Ramos (cell line): Measurements from ENCODE around the gene CHCHD1.
"Not testable (repeated sequence)": the region's sequence is repeated elsewhere in the genome, so short reads cannot be mapped to it uniquely, and the experiment has no call there.

Source experiments
- in situ Hi-C: fragments of 300-500 bp; cut with MboI; formaldehyde crosslinking; loops from one replicate; pipeline ENCODE4 v1.14.3; 2022; ENCODE audit warnings: low sequenced_read_pairs; ENCODE audit not compliant: unreplicated experiment

The CHCHD1 gene

GRCh38 chr10:73790886-73791625 lies 9.2 kb downstream of the CHCHD1 start:
- in situ Hi-C loops: no loop called here

GRCh38 chr10:73791871-73792400 lies 10.1 kb downstream of the CHCHD1 start:
- in situ Hi-C loops: no loop called here

- in situ Hi-C loops: no loop called here
These were observed 11.6 kb downstream of the CHCHD1 start for GRCh38 chr10:73793456-73793855.

DNA sequence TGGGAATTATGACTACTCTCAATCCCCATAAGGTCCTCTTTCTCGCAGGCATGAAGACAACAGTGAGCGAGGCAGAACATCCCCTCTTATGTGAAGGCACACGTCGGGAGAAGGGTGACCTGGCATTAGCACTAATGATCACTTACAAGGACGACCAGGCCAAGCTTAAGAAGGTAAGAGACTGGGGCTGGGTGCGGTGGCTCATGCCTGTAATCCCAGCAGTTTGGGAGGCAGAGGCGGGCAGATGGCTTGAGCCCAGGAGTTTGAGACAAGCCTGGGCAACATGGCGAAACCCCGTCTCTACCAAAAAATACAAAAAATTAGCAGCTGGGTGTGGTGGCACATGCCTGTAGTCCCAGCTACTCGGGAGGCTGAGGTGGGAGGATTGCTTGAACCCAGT lies 13.6 kb downstream of the CHCHD1 start:
- in situ Hi-C loops: not testable (repeated sequence)

DNA sequence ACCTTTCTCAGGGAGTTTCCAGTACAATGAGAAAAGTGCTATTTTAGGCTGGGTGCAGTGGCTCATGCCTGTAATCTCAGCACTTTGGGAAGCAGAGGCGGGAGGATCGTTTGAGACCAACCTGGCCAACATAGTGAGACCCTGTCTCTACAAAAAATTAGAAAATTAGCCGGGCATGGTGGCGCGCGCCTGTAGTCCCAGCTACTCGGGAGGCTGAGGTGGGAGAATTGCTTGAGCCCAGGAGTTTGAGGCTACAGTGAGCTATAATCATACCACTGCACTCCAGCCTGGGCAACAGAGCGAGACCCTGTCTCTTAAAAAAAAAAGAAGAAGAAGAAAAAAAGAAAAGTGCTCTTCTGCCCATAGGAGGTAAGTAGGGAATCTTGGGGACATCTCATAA lies 14.2 kb downstream of the CHCHD1 start:
- in situ Hi-C loops: not testable (repeated sequence)

DNA sequence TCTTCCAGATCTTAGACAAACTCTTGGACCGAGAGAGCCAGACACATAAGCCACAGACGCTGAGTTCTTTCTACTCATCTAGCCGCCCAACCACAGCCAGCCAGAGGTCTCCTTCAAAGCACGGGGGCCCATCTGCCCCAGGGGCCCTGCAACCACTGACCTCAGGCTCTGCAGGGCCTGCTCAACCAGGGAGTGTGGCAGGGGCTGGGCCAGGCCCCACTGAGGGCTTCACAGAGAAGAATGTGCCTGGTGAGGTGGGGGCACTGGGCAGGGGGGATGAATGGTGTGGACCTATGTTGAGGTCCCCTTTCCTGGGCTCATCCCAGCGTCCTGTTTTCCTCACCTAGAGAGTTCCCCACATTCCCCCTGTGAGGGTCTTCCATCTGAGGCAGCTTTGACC lies 14.9 kb downstream of the CHCHD1 start:
- in situ Hi-C loops: no loop called here

DNA sequence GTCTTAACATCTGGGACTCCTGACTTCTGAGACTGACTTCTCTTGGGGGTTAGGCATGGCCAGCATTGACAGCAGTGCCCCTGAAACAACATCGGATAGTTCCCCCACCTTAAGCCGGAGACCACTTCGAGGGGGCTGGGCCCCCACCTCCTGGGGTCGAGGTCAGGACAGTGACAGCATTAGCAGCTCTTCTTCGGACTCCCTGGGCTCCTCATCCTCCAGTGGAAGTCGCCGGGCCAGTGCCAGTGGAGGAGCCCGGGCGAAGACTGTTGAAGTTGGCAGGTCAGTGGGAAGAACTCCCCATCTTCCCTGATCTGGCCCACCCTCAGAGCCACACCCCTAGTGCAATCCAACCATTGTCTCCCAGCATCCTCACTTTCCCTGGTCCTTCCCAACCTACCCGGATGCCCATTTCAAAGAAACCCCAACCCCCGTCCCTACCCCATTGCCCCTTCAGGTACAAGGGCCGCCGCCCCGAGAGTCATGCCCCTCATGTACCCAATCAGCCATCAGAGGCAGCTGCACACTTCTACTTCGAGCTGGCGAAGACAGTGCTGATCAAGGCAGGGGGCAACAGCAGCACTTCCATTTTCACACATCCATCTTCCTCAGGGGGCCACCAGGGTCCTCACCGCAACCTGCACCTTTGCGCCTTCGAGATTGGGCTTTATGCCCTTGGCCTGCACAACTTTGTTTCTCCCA lies 15.6 kb downstream of the CHCHD1 start:
- in situ Hi-C loops: no loop called here

DNA sequence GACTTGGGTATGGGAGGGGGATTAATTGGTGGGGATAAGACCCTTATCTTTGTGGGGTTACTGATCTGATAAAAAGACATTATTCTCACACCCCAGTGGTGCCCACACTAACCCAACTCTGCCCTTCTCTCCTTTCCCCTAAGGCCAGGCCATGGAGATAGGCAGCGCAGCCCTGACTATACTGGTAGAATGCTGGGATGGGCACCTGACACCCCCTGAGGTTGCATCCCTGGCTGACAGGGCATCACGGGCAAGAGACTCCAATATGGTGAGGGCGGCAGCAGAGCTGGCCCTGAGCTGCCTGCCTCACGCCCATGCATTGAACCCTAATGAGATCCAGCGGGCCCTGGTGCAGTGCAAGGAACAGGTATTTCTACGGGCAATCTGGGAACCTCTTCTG lies 16.2 kb downstream of the CHCHD1 start:
- in situ Hi-C loops: no loop called here

DNA sequence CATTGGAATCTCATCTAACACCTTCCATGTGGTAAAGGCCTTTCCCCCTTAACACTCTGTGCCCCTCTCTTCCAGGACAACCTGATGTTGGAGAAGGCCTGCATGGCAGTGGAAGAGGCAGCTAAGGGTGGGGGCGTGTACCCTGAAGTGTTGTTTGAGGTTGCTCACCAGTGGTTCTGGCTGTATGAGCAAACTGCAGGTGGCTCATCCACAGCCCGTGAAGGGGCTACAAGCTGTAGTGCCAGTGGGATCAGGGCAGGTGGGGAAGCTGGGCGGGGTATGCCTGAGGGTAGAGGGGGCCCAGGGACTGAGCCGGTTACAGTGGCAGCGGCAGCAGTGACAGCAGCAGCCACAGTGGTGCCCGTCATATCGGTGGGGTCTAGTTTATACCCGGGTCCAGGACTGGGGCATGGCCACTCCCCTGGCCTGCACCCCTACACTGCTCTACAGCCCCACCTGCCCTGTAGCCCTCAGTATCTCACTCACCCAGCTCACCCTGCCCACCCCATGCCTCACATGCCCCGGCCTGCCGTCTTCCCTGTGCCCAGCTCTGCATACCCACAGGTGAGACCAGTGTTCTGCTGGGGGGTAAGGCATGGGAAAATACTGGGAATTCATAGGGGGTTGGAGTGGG lies 17.2 kb downstream of the CHCHD1 start:
- in situ Hi-C loops: no loop called here

DNA sequence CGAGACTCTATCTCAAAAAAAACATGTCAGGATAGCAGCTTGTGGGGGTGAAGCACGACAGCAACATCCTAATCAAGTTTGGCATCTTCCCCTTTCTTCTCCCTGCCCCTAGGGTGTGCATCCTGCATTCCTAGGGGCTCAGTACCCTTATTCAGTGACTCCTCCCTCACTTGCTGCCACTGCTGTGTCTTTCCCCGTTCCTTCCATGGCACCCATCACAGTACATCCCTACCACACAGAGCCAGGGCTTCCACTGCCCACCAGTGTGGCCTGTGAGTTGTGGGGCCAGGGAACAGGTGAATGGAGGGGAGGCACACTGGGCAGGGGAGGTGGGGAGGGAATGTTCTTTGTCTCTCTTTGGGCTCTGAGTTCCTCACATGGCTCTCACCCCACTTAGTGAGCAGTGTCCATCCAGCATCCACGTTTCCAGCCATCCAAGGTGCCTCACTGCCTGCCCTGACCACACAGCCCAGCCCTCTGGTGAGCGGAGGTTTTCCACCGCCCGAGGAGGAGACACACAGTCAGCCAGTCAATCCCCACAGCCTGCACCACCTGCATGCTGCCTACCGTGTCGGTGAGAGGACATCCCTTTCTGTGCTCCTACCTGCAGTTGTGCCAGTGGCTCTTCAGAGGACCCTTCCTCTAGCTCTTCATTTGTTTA lies 18.2 kb downstream of the CHCHD1 start:
- in situ Hi-C loops: no loop called here

GRCh38 chr10:73800560-73801252 lies 18.9 kb downstream of the CHCHD1 start:
- in situ Hi-C loops: no loop called here

- in situ Hi-C loops: no loop called here
These were observed 19.4 kb downstream of the CHCHD1 start for GRCh38 chr10:73801253-73801590.

- in situ Hi-C loops: no loop called here
These were observed 20.6 kb downstream of the CHCHD1 start for GRCh38 chr10:73802276-73802991.

DNA sequence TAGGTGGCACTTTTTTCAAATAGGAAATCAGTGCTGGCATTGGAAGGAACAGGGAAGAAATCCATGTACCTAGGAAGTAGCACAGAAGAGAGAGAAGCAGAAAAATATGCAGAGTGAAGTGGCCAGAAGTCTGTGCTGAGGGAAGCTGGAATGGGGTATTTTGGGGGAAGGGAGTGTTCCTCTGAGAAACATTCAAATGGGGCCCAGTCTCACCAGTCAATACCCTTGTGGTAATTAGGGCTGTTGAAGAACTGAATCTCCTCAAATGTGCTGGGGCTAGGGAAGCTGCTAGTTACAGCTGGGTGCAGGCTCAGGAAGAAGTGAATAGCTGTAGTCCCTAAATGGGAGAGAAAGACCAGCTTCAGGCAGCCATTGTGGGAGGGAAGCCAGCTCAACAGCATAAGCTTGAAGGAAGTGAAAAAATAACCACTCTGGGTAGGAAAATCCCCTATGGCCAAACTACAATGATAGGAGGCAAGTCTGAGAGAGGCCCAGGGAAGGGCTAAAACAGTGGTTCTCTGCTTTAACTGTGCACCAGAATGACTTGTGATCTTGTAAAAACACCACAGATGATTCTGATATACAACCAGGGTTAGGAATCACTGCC lies 21.9 kb downstream of the CHCHD1 start:
- in situ Hi-C loops: no loop called here

DNA sequence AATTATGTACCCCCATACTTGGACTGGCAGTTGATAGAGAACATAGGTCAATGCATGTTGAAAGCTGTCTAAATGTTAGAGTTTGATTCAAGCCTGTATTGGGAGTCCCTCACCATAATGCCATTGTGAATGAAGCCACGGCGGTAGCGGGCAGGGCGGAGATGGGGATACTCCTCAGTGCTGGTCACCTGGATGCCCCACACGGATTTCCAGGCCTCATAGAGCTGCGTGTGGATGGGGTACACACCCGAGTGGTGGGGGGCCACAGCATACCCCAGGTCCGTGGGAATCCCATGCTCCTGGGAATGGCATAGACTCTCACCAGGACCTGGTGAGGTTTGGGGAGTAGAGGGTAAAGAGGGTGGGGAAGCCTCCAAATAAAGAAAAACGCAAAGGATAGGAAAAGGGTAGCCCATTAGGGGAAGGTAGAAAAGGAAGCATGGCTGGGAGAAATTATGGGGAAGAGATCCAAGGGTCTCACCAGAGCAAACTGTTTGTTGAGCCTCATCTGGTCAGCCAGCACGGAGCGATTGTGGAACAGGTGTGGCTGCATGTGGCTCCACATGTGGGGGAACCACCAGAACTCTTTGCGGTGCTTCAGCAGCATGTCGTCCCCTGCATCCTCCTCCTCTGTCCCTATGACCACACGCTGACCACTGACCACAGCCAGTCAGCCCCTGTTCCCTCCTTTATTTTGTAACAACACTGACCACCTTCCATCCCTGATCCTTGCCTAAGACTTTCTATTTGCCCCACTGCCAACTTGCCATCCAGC lies 24.5 kb downstream of the CHCHD1 start:
- in situ Hi-C loops: no loop called here

- in situ Hi-C loops: no loop called here
These were observed 25.6 kb downstream of the CHCHD1 start for GRCh38 chr10:73807471-73807870.

- in situ Hi-C loops: no loop called here
These were observed 26.4 kb downstream of the CHCHD1 start for GRCh38 chr10:73808021-73808815.
